Stimulated activated CD4-positive, alpha-beta T cell treated with anti-CD3 and anti-CD28 coated beads, Interleukin-4, amount 100 ng/mL, for 4 hours (primary cell): ENCODE measurements around the gene MED9.
"Not testable (repeated sequence)": the region's sequence is repeated elsewhere in the genome, so short reads cannot be mapped to it uniquely, and the experiment has no call there.

Experiments used
- DNase-seq, 2 experiments: peaks; one replicate each; pipeline ENCODE4 v3.0.0-alpha.2; 2020

Gene MED9

DNA sequence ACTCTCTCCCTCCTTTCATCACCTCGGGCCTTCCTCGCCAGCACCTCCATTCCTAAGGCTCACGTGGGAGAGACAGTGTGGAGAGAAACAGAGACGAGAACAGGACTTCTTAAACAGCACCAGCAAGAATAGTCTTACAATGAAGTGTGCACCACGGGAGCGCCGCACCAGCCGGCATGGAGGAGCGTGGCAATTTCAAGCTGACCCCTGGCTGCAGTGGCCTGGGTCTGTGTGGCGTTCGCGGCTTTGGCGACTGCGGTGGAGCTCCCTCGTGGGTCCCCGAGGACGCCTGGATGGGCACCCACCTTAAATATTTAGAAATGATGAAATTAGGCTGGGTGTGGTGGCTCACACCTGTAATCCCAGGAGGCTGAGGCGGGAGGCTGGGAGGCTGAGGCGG, 20.5 kb upstream of the MED9 start:
- no peak for DNase-seq

DNA sequence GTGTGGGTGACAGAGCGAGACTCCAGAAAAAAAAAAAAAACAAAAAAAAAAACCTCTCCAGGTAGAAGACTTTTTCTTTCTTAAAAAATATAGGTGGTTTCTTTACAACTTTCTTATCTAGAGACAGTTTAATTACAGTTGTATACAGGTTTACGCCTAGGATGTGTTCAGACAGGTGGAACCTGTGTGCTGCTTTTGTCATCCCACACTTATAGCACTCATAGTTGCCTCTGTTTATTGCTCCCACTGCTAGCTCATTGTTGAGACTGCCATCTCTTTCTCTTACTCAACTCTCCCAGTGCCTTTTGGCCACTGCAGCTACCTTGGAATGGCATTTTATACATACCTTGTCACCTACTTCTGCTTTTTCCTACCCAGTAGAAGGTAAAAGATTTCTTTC, 19.1 kb upstream of the MED9 start:
- DNase-seq: no peak

DNA sequence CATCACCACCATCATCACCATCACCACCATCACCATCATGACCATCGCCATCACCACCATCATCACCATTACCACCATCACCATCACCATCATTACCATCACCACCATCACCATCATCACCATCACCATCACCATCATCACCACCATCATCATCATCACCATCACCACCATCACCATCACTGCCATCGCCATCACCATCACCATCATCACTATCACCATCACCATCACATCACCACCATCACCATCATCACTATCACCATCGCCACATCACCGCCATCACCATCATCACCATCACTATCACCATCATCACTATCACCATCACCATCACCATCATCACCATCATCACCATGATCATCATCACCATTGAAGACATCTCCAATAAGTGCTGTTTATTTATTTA, 16.8 kb upstream of the MED9 start:
- no peak for DNase-seq

DNA sequence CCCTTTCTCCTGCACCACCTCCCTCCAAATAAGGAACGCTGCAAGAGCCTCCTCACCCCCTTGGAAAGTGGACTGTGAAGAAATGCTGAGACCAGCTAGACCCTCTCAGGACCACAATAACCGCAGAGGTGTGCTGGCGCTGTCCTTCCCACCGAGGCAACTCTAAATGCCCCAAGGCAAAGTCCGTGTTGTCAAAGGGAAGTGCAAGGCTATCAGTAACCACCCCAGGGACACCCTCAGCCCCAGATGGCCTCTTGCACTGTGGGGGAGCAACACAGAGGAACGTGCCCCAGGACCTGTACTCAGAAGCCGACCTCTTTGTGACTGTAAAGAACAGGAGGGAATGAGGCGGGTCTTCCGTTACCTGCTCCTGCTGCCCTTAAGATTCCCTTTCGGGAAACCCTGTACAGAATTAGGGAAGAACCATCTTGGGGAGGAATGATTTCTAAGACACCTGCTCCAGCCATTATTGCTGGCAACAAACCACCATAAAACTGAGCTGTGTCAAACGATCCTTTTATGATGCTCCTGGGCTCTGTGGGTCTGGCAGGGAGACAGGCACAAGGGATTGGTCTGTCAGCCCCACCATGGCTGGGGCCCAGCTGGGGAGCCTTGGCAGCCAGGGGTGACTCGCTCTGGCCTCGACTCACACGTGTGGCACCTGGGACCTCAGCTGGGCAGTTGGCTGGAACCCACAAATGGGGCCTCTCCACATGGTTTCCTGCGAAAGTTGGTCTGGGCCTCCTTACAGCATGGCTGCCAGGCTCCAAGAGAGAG, 14.6 kb upstream of the MED9 start:
- DNase-seq: no peak

DNA sequence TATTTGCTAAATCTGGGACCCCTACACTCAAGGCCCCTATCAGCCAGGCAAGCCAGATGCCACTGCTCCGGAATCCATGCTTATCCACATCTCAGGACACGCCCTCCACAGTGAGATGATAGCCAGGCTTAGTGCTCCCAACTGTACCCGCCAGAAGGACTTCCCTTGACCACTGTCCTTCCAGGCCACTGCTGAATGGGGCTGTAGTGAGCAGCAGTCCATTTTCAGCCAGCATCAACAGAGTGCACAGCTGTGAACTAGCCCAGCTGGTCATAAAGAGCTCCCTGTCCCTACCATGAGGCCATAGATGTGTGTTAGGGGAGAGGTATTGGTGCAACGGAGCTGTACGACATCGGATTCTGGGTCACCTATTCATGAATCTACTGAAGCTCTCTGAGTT, 13.0 kb upstream of the MED9 start:
- no peak for DNase-seq

DNA sequence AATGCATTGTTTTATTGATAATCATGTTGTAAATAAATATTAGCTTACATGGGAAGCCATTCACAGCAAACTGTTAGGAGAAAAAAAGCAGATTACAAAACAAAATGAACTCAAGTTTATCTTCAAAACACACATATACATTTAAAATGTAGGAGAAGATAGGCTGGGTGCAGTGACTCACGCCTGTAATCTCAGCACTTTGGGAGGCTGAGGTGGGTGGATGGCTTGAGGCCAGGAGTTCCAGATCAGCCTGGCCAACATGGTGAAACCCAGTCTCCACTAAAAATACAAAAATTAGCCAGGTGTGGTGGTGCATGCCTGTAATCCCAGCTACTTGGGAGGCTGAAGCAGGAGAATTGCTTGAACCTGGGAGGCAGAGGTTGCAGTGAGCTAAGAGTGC, 10.9 kb upstream of the MED9 start:
- not testable (repeated sequence) for DNase-seq

DNA sequence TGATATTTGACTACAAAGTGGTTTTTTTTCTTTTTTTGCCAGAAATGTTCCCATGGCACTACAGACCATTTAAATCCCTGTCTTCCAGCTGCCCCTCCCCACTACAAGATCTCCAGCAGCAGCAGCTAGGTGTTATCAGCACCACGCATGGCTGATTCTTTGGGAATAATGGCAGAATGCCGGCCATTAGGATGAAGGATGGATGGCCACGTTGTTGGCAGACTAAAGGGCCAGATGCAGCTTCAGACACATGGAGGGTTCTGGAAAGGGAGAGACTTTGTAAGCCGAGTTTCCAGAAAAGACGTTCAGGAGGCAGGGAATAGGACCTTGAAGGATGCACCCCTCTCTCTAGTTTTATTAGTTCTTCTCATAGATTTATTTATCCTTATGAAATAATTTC, 10.3 kb upstream of the MED9 start:
- no peak for DNase-seq

DNA sequence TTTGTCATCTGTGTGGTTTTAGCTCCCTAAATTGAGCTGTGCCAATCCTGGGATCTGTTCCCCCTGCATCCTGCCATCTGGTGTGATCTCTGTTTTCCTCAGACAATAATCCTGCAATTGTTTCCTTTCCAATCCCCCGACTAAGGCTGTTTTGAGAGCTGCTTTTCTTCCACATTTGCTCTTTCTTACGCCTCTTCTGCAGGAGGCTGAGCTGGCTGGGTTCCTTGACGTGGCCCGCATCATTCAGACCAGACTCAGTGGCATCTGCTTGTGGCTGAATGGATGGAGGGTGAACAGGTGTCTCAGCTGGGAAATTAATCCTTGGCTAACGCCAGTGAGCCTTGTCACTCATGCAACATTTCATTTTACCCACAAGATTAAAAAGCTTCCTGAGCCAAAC, 9.8 kb upstream of the MED9 start:
- no peak for DNase-seq

DNA sequence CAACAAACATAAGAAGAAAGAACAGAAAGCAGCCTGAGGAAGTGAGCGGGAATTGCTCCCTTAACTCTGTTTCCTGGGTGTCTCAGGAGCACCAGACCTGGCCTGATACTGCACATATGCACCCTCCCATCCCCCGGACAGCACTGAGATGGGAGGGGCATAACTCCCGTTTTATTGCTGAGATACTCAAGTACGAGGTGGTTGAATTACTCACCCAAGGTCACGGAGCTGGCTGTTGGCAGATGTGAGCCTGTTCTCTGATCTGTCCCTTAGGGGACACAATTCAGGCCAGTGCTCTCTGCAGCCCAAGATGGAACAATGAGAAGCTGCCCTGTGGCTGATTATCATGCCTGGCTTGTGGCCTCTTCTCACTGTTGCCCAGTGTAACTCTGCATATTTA, 9.1 kb upstream of the MED9 start:
- DNase-seq: no peak

DNA sequence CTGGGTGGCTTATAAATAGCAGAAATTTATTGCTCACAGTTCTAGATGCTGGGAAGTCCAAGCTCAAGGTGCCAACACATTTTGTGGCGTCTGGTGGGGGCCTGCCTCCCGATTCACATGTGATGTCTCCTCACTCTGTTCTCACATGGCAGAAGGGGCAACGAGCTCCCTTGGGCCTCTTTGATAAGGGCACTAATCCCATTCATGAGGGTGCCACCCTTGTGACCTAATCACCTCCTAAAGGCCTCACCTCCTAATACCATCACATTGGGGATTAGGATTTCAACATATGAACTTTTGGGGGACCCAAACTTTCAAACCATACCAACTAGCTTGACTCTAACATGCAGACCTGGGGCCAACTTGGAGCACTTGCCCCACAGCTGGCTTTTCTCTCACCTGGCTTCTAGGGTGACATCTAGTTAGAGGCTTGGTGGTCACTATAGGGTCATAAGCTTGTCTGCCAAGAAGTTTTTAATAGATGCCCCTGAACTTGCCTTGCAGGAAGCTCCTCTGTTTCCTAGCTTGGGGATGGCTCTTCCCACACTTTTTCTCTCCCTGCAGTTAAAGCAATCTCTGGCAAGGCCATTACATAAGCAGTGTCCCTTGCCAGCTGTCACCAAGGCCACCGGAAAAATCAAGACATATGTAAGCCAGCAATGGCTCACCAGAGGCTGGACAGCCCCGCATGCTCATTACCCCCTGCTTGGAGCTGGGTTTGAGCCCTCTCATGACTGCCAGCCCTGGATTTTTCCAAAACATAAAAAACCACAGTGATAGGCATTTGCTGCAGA, 8.4 kb upstream of the MED9 start:
- DNase-seq: no peak

DNA sequence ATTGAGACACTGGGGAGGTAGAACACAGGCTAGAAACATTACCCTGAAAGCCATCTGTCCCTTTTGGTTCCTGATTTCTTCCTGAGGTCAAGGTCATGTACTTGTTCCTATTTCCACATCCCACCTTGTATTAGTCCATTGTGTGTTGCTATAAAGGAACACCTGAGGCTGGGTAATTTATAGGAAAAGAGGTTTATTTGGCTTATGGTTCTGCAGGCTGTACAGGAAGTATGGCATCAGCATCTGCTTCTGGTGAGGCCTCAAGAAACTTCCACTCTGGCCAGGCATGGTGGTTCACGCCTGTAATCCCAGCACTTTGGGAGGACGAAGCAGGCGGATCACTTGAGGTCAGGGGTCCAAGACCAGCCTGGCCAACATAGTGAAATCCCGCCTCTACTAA, 7.4 kb upstream of the MED9 start:
- DNase-seq: no peak

DNA sequence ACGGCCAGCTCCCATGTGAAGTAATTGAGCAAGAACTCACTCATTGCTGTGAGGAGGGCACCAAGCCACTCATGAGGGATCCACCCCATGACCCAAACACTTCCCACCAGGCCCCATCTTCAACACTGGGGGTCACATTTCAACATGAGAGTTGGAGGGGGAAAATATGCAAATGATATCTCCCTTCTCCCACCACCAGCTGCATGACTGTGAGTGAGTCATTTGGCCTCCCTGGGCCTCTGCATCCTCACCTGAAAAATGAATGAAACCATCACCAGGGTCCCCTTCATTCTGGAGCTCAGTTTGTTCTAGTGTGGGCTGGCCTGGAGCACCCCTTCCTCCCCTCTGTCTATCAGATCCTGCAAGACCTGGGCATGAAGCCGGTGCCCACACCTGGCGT, 6.8 kb upstream of the MED9 start:
- no peak for DNase-seq

DNA sequence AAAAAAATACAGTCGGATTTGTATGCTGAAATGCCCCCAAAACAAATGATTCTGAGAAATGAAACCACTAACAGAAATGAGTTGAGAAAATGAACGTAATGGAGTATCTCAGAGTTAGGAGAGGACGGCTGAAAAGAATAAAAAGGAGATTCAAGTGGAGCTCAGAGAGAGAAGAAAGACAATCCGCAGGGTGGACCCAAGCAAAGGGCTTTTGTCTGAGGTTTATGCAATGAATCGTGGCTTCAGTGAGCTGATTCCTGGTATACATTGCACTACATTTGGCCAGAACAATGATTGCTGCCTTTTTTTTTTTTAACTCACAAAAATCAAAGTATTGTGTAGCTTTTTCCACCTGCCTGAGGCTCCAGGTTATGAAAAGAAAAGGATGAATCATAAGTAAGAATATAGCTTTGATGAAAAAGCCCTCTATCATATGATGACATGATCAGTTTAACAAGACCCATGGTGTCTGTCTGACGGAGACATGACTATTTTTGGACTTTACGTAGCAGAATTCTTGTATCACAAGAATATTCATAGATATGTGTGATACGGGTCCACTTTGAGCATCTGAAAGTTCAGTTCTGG, 4.4 kb upstream of the MED9 start:
- DNase-seq: no peak

DNA sequence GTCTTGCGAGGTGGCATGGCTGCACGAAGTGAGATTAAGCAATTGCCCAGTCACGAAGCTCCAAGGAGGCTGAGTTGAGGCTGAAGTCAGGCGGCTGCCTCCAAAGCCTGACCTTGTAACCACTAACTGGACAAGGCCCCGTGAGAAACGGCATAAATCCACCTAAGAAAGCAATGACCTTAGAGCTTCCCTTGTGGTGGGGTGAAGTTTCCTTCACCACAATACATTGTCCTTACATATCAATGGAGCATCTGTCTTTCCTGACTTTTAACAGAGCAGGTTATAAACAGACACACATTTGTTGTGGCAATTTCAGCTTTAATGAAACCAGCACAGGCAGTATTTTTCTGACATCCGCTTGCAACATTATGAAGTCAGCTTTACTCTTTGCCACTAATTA, 2.5 kb upstream of the MED9 start:
- no peak for DNase-seq

DNA sequence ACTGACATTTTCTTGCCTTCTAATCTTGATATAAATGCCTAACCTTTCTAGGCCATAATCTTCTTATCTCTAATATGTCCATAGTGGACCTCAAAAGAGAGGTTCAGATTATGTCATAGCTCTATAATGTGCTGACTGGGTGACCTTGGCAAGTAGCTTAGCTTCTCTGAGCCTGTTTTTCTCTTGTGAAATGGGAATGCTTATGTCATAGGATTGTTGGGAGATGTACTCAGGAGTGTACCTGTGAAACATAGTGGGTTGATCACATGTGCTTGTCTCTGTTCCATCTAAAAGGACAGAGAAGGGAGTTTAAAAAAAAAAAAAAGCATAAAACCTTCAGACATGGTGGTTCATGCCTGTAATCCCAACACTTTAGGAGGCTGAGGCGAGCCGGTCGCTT, 2.4 kb downstream of the MED9 start:
- DNase-seq: no peak

DNA sequence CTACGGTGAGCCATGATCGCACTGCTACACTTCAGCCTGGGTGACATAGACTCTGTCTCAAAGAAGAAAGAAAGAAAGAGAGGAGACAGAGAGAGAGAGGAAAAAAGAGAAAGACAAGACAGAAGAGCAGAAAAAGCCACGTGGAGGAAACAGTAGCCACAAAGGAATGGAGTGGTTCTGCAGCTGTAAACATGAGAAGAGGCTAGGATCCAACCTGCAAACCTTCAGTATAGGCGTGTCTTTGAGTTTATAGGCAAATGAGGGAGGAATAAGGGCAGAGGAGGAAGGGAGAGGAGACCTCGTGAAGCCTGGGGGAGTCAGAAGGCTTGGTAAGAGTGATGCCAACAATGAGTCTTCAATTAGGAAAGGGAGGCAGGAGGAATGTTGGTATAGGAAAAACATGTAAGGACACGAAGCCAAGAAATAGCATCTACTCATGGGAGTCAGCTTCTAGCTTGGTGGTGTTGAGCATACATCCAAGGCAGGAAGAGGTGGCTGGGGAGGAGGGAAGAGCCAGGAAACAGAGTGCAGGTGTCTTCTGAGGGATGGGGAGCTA, 3.9 kb downstream of the MED9 start:
- DNase-seq: no peak

DNA sequence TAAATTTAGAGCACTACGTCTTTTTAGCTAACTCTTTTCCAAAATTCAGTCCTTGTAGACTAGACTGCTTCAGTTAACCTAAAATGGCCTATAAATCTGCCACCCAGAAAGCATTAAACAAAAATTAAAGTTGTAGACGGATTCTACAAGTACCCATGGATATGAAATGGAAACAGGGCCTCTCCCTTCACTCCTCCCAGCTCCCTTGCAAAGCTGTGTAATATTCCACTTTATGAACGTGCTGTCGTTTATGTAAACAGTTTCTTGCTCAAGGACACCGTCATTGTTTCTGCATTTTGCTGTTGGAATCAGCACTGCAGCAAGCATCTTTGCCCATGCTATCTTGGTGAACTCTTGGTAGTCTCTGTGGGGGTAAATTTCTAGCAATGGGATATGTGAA, 5.1 kb downstream of the MED9 start:
- DNase-seq: no peak

DNA sequence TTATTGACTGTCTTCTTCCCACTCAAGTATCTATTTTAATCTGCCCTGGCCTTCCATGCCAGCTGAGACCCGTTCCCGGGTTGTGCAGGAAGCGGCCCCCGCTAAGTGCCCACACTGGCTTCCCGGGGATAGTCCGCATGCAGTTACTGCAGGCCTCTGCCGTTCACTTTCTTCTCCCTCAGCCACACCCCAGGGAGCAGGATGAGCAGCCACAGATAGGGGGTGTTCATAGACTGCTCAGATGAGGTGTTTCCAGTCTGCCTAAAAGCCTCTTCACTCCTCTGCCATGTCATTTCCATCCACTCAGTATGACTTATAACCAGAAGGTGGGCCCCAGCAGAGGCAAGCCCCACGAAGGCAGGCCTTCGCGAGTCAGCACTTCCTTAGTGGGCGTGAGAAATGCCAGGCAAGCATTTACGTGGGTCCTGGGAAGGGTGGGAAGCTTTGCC, 7.7 kb downstream of the MED9 start:
- peak in 1 of 2 experiments; percentile 16 for DNase-seq

DNA sequence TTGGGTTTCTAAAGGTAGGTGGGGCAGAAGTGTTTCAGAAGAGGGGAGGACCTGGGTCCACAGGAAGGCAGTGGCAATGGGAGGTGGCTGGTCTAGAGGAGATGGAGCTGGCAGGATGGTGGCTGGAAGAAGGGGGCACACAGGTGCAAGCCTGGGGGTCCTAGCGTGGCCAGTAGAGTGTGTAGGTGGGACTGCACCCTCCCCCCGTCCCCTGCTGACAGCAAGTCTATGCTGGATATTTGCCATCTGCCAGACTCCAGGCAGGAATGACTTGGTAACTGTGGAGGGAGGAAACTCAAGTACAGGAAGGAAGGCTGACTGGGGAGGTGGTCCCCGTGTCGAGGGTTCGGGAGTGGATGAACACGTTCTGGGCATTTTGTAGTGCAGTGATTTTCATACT, 8.6 kb downstream of the MED9 start:
- DNase-seq: no peak

DNA sequence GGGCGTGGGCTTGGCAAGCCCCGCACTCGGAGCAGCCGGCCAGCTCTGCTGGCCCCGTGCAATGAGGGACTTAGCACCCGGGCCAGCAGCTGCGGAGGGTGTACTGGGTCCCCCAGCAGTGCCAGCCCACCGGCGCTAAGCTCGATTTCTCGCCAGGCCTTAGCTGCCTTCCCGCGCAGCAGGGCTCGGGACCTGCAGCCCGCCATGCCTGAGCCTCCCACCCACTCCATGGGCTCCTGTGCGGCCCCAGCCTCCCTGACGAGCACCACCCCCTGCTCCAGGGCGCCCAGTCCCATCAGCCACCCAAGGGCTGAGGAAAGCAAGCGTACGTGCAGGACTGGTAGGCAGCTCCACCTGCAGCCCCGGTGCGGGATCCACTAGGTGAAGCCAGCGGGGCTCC, 9.6 kb downstream of the MED9 start:
- DNase-seq: not testable (repeated sequence)

DNA sequence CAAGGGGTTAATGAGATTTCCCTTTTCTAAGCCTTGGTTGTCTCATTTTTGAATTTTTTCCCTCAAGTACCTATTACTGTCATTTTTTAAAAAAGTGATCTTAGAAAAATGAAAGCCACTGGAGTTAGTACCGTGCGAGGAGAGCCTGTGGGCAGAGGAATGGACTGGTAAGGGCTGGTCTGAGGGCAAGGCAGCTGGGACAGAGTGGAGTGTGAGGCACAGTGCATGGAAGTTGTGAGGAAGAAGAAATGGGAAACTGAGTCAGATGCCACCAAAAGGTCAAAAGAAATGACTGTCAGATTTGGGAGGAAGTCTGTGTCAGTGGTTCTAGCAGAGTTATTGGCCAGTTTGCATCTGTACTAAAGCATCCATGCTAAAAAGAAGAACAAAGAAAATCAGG, 11.2 kb downstream of the MED9 start:
- DNase-seq: no peak

DNA sequence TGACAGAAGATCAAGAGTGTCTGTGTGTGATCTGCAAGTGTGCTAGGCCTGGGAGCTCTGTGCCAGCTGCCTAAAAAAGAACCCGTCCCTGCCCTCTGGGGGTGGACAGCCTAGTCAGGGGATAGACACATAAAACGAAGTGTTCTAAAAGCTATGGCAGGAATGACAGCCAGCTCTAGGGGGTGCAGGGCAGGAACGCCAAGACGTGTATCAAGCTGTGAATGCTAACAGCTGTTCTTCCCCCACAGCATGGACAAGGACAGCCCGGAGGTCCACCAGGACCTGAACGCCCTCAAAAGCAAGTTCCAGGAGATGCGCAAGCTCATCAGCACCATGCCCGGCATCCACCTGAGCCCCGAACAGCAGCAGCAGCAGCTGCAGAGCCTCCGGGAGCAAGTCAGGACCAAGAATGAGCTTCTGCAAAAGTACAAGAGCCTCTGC, 14.3 kb downstream of the MED9 start:
- DNase-seq: no peak

DNA sequence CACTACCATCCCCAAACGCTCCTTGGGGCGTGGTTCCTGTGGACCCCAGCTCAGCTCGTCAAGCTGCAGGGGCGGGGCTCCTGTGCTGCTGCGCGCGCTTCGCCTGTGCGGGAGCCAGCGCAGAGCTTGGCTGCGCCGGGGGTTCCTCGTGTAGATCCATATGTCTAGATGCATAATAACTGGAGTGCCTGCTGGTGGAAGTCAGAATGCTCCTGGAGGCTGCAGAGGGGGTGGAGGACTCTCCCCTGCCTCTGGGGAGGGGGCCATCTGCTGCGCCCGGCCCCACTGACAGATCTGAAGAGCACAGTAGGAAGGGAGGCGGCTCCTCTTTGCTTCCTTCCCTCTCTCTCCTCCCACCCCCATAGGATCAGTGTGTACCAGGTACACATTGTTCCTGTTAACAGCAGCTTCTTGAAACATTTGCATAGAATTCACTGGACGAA, 14.8 kb downstream of the MED9 start:
- DNase-seq: no peak

DNA sequence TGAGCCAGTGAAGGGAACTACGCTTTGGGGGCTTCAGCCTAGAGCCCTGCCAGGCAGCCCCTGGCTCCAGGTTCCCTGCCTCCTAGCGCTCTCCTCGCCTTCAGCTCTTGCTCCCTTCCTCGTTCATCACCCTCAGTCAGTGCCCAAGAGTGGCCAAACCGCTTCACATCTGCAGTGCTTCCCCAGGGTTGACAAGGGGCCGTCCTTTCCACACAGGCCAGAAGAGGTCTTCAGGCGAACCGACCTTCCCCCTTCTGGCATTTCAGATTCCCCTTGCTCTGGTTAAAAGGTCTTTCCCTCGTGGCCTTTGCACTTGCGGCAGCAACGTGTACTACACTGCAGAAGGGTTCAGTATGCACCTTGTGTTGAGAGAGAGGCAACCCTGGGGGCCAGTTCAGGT, 15.3 kb downstream of the MED9 start:
- no peak for DNase-seq
